ENCODE data around the gene NOP58.

GRCh38 chr2:202237787-202238233, 27.8 kb upstream of the NOP58 start:
- TF ChIP-seq, protein P1, sequence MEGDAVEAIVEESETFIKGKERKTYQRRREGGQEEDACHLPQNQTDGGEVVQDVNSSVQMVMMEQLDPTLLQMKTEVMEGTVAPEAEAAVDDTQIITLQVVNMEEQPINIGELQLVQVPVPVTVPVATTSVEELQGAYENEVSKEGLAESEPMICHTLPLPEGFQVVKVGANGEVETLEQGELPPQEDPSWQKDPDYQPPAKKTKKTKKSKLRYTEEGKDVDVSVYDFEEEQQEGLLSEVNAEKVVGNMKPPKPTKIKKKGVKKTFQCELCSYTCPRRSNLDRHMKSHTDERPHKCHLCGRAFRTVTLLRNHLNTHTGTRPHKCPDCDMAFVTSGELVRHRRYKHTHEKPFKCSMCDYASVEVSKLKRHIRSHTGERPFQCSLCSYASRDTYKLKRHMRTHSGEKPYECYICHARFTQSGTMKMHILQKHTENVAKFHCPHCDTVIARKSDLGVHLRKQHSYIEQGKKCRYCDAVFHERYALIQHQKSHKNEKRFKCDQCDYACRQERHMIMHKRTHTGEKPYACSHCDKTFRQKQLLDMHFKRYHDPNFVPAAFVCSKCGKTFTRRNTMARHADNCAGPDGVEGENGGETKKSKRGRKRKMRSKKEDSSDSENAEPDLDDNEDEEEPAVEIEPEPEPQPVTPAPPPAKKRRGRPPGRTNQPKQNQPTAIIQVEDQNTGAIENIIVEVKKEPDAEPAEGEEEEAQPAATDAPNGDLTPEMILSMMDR (IDR thresholded peaks at IDR 0.05): no peak
- TF ChIP-seq POLR2A (IDR thresholded peaks at IDR 0.05): no peak

All from uterus (tissue), 2 donors.